ENCODE data around the gene OR52I1. TPM values are rescaled to one million over a fixed set of nuclear protein-coding genes. Genes with fewer than 3 reads are reported as not detected.

Gene OR52I1
- polyA plus RNA-seq, 3 donors: not detected

DNA sequence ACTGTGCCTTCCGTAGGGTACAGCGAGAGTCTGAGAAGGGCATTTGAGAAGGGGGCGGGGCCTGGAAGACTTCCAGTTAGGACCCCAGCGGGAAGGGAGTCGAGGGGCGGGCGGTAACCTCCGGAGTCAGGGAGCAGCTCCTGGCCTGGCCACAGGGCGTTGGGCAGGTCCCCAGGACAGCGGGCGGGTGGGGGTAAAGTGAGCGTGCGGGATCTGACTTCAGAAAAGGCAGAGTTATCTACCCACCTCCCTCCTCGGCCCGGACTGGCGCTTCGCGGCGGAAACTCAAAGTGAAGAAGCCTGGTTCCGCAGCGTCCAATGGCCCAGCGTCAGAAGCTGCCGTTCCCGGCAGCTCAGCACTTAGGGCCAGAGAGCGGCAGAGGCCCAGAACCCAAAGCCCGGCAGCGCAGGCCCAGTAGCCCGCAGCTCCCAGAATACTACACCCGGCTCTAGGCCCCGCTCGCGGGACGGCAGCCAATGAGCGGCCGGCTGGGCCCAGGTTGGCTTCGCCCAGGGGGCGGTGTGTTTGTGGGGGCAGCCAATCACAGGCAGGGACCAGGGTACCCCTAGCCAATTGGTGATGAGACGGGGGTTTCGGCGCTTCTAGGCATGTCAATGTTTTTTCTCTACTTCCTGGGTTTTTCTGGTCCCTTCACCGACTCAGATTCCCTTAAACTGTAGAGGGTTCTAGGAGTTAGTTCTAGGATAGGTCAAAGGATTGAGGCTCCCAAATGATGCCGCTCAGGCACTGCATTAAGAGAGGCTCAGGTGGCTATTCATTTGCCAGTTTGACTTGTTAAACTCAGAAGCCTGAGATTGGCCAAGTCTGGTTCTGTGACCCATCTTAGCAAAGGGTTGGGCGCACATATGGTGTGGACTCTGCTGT lies 14.2 kb downstream of the OR52I1 start, which contains the start of gene TRIM68:
TSS of gene TRIM68 (minus strand) at position 451 of the 886 bp plus-strand sequence. CDS start 2,727 bp downstream, outside the sequence.
- peak within 1 kb of the TSS; percentile 61 for H3K27ac ChIP-seq (ENCODE audit: low read depth, low read length)
- WGBS, 3 donors: 4 to 5% (median 4%) methylated on average over 41 to 43 of the region's 43 CpGs

DNA sequence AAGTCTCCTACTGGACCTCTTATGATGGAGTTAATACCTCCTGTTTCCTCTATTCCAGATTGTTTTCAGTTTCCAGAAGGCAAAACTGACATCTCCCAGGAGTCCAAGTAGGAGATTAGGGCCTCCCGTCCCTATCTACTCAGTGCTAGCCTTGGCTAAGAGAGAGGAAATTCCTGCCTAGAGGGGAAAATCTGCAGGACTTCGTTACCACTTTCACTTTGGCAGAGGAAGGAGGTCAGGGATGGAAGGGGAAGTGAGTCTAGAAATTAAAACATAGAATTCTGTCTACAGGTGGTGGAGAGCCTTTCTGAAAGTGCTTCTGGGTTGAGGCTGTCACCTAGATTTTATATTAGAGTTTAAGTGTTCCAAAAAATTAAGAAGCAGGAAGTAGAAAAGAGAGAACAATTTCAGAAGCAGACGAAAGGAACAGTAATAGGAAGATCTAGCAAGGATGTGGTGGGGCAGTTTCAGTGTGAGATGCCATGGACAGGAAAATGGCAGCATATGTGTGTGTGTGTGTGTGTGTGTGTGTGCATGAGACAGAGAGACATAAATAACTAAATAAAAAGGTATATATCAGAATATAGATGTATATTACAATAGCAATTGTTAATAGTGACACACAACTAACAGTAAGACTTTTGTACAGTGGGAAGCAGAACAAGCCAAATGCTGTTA lies 16.6 kb downstream of the OR52I1 start:
- no peak overlapping the region for H3K27ac ChIP-seq (ENCODE audit: low read depth, low read length)
- WGBS, 3 donors: 8 to 36% (median 15%) methylated on average over 3 of the region's 3 CpGs

DNA sequence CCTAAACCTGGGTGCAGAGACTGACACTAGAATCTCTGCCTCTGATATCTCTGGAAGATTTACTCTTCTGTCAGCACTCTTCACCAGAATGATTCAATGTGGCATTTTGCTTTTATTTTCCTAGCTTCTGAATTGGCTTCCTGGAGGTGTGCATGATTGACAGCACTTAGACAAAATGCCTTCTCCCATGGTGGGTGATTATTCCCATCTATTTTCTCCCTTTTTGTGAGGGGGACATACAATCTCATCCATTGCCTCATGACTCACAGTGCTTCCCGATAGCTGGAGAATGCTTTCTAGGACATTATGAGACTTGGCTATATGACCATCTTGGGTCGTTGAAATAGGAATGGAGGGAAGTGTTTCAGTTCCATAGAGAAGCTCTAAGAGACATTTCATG lies 18.1 kb downstream of the OR52I1 start:
- H3K27ac ChIP-seq (ENCODE audit: low read depth, low read length): no peak overlapping the region
- WGBS, 3 donors: 90 to 97% (median 92%) methylated on average over 2 of the region's 2 CpGs

DNA sequence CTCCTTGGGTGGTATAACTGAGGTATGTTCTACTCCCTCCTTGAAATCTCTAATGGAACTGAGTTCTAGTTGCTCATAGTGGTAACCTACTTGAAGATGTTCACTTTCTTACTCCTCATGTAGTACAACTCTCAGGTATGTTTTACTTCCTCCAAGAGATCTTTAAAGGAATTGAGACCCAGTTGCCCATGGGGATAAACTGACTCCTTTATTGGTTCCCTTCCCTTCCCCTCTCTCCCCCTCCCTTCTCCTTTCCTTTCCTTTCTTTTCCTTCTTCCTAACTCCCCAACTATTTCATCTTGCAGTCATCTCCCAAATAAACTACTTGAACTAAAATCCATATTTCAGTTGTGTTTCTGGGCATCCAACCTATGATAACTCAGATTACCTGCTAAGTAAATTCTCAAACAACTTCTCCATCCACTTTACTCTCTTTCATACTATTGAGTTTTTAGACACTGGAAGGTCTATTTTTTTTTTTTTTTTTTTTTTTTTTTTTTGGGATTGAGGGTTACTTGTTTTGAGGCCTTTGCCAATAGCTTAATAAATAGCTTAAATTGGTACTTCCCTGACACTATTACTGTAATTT lies 22.1 kb downstream of the OR52I1 start:
- no peak overlapping the region for H3K27ac ChIP-seq (ENCODE audit: low read depth, low read length)

DNA sequence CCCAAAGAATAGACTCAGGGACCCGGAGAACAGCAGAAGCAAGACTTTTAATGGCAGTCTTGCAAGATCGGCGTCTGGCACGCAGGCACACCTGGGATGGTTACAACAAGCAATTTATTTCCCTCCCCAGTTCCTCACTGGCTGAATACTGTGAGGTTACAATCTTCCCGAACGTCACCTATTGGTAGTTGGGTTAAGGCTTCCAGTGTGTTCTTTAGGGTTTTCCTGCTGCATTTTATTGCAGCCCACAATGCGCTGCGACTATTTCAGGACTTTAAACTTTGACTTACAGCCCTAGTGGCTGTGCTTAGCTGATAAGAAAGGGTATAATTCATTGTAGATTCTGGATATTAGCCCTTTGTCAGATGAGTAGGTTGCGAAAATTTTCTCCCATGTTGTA lies 25.7 kb downstream of the OR52I1 start:
- 72 to 80% (median 74%) methylated on average over 9 of the region's 9 CpGs for WGBS, 3 donors

DNA sequence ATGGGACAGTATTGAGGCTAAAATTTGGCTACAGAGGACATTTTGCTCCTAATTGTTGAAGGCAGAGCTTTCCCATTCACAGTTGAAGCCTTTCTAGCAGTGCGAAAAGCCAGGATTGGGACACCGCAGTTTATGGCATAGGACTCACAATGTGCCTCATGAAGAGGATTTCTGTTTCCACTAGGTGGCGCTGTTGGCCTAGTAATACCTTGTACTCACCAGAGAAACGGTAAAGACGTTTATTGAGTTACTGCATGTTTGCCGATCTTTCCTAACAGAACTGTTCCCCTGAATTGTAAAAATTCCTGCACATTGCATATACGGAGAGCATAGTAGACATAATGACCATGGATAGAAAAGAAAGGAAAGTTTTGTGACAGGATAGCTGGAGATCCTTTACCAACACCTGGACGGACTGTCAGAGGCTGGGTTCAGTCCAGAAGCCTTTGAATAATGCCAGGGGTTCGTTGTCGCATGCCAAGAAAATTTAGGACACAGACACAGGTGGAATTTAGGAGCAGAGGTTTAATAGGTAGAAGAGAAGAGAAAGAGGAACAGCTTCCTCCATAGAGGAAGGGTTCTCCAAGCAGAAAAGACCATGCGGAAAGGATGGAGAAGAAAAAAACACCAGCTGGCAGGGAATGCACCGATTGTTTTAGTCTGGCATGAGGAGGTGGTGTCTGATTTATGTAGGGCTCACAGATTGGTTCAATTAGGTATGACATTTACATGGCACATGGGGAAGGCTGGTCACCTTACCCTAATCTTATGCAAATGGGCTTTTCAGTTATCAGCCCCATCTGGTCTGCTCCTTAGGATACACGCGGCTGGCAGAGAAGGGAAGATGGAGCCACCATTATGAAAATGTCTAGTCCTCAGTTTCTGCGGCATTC lies 32.6 kb downstream of the OR52I1 start:
- no peak overlapping the region for H3K27ac ChIP-seq (ENCODE audit: low read depth, low read length)
- WGBS, 3 donors: 40 to 48% (median 43%) methylated on average over 15 of the region's 15 CpGs

More for the DNA sequence above, 25.7 kb downstream of the OR52I1 start:
- no peak overlapping the region for H3K27ac ChIP-seq (ENCODE audit: low read depth, low read length)

DNA sequence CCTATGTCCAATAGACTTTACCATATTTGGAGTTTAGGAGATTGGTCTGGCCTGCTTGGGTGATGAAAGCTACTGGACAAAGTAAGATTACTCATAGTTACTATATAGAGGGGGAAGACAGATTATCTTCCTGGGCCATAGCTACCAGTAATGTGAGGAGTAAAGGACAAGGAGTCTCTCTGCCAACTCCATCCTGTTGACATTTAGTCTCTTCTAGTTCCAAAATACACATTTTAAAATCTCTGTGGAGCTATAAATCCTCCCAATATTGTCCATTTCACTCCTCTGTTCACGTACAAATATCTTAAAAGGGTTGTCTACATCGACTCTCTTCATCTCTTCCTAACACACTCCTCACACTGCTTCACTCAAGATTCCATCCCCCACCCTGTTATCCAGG lies 42.3 kb downstream of the OR52I1 start:
- 63 to 71% (median 65%) methylated on average over 2 of the region's 2 CpGs for WGBS, 3 donors
- H3K27ac ChIP-seq (ENCODE audit: low read depth, low read length): no peak overlapping the region

DNA sequence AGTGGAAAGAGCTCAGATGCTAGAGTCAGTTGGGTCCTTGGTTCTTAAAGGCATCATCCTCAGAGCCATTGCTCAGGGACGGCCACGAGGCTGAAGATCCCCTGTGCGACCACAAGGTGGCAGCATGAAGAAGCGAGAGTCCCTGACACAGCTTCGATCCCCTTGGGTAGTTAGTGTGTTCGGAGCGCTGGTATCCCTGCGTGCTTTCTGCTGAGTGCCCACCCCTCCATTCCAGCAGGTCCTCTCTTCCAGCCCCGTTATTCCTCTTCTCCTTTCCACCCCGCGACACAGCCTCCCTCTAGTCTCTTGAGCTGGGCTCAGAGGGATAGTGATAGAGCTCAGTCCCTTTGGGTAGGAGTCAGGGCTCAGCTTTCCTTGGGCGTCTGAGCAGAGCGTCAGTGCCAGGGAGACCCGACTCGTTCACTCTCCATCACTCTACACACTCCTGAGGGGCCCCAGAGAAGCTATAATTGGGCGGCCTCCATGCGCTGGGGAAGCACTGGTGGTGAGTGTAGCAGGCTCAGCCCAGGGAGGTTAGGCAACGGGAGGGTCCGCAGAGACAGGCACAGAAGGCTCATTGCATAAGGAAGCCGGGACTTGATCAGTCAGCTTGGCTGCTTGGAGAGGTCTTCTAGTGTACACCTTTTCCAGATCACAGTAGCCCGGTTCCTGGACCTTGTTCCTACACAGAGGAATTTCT lies 43.3 kb downstream of the OR52I1 start, which contains the start of gene OR51D1:
TSS of gene OR51D1 (plus strand) at position 516 of the 700 bp plus-strand sequence. CDS start 2,314 bp downstream, outside the sequence.
- 28 to 33% (median 32%) methylated on average over 21 of the region's 21 CpGs for WGBS, 3 donors
- H3K27ac ChIP-seq (ENCODE audit: low read depth, low read length): no peak within 1 kb of the TSS

DNA sequence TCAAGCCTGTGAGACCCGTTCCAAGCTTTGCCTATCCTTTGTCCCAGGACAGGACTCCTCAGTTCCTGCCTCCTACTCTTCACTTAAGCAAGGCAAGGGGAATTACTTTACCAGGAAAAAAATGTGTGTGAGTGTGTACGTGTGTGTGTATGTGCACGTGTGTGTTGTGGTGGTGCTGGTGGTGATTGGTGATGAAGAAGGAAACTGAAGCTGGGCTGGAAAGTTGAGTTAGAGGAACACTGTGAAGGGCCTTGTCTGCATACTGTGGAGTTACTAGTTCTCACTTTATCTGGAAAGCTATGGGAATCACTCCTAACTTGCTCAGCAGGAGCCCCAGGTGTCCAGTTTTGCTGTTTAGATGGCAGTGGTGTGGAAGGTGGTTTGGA lies 43.8 kb downstream of the OR52I1 start:
- WGBS, 3 donors: 74 to 86% (median 80%) methylated on average over 3 of the region's 3 CpGs
- no peak overlapping the region for H3K27ac ChIP-seq (ENCODE audit: low read depth, low read length)

DNA sequence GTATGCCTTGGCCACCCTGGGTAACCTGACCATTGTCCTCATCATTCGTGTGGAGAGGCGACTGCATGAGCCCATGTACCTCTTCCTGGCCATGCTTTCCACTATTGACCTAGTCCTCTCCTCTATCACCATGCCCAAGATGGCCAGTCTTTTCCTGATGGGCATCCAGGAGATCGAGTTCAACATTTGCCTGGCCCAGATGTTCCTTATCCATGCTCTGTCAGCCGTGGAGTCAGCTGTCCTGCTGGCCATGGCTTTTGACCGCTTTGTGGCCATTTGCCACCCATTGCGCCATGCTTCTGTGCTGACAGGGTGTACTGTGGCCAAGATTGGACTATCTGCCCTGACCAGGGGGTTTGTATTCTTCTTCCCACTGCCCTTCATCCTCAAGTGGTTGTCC lies 46.1 kb downstream of the OR52I1 start:
- 83 to 95% (median 89%) methylated on average over 6 of the region's 6 CpGs for WGBS, 3 donors
- H3K27ac ChIP-seq (ENCODE audit: low read depth, low read length): no peak overlapping the region

DNA sequence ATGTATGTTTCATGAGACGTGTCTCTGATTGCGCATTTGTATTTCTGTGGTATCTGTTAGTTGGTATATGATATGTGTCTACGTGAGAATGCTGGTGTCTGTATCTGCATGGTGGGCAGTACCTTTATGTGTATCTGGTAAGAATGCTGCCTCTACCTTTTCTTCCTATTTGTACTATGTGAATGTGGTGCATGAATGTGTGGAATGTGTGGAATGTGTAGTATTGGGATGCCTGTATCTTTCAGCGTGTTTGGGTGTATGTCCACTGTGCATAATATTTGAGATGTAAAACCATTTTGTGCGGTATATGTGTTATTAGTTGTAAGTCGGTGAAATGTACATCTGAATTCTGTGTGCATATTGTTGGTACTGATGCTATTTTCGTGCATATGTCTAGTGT lies 47.7 kb downstream of the OR52I1 start:
- WGBS, 3 donors: 80 to 88% (median 84%) methylated on average over 7 of the region's 7 CpGs
- no peak overlapping the region for H3K27ac ChIP-seq (ENCODE audit: low read depth, low read length)

DNA sequence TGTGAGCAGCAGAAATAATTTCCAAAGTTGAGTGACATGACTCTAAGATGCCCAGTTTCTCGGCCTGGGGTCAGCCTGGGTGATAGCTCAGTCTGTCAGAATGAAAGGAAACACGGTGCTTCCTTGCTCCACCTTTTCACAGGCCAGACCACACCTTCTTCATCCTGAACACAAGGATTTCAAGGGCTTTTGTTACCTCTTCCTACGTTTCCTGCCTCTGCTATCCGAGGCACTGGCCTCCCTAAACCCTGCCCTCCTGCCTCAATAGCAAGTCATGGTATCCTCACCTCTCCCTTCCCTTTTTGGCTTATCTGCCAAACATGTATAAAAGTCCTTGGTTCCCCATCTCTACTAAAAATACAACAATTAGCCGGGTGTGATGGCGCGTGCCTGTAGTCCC lies 48.2 kb downstream of the OR52I1 start:
- H3K27ac ChIP-seq (ENCODE audit: low read depth, low read length): no peak overlapping the region
- 63 to 80% (median 65%) methylated on average over 7 of the region's 7 CpGs for WGBS, 3 donors

DNA sequence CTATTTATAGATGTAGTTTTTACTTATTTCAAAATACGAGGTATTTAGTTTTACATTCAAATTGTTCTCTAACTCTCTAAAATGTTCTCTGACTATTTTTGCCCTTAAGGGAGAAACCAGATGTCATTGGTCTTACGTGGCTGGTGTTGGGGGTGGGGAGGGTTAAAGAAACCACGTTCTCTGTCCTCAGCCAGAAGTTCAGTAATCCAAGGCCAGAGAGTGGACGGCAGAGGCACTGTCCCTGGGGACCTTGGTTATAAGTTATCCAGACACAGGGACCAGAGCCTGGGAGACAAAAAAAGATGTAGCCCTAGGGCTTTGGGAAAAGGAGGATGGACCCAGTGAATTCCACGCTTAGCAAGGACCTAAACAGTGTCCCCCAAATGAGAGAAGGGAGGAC lies 49.2 kb downstream of the OR52I1 start:
- no peak overlapping the region for H3K27ac ChIP-seq (ENCODE audit: low read depth, low read length)
- 35 to 39% (median 39%) methylated on average over 5 of the region's 5 CpGs for WGBS, 3 donors

DNA sequence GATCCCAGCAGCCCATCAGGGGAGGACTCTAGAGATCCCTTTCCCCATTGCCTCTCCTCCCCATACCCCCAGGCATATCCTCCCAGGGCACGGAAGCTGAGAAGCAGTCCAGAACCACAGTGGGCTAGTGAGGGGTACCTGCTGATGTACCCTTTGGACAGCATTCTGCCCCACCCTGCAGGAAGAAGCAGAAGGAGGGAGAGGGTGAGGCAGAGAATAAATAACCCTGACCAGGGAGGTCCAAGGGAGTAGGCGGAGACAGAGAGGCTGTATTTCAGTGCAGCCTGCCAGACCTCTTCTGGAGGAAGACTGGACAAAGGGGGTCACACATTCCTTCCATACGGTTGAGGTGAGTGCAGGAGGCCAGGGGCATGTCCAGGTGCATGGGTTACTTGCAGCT lies 49.8 kb downstream of the OR52I1 start, which contains the start of gene OR51E1:
TSS of gene OR51E1 (plus strand) at position 301 of the 400 bp plus-strand sequence. CDS start 8,545 bp downstream, outside the sequence.
- 73 to 76% (median 75%) methylated on average over 3 of the region's 3 CpGs for WGBS, 3 donors
- H3K27ac ChIP-seq (ENCODE audit: low read depth, low read length): no peak within 1 kb of the TSS

DNA sequence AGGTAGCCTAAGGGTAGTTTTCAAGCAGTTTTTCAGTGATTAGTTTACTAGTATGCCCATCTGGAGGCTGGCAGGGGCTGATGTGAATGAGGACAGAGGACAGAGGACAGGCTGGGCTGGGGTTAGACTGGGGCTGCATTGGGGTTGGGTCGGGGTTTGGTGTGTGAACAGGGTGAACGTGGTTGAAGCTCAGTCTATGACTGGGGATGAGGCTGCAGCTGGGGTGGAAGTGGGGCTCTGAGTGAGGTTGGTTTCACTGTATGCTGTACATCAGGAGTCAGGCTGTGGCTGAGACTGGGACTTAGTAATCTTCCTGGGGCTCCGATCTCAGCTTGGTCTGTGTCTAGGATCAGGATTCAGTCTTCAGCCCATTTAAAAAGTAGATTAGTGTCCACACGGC lies 50.4 kb downstream of the OR52I1 start:
- H3K27ac ChIP-seq (ENCODE audit: low read depth, low read length): no peak overlapping the region
- WGBS, 3 donors: 57 to 73% (median 68%) methylated on average over 4 of the region's 4 CpGs
